SU-DHL-6 (cell line): Measurements from ENCODE around the gene CYTH1.

Source experiments
- H2AFZ ChIP-seq: fragments of 200-600 bp; sonication (generic); 2 replicates; pipeline ENCODE4 v1.6.1; 2014; ENCODE audit warnings: low read depth, mild to moderate bottlenecking, moderate library complexity, mixed read lengths, antibody characterized with exemption, low read length; ENCODE audit not compliant: severe bottlenecking
- H3F3A ChIP-seq: fragments of 200-600 bp; shearing (Covaris generic); 2 replicates; pipeline ENCODE4 v1.6.0; 2016; ENCODE audit warnings: antibody characterized with exemption, mild to moderate bottlenecking; ENCODE audit not compliant: insufficient read depth
- H3K27ac ChIP-seq: fragments of 200-600 bp; sonication (generic); 2 replicates; pipeline ENCODE4 v1.5.1; 2016; ENCODE audit warnings: low read depth, mild to moderate bottlenecking, low read length, moderate library complexity, mixed read lengths
- H3K27me3 ChIP-seq: fragments of 200-600 bp; sonication (generic), shearing (Covaris generic); 2 replicates; pipeline ENCODE4 v1.6.0; 2014; ENCODE audit warnings: mild to moderate bottlenecking, low read length
- H3K36me3 ChIP-seq: fragments of 200-600 bp; sonication (generic); 2 replicates; pipeline ENCODE4 v1.6.1; 2014; ENCODE audit warnings: mild to moderate bottlenecking, low read length, mixed read lengths
- H3K4me2 ChIP-seq: fragments of 300-600, 200-600 bp; shearing (Covaris generic), sonication (generic); 2 replicates; pipeline ENCODE4 v1.6.0; 2014; ENCODE audit warnings: low read length, low read depth, mild to moderate bottlenecking; ENCODE audit not compliant: poor library complexity, severe bottlenecking
- H3K4me3 ChIP-seq: fragments of 200-600 bp; sonication (generic); 2 replicates; pipeline ENCODE4 v1.5.1; 2014; ENCODE audit warnings: antibody characterized with exemption, low read length, mild to moderate bottlenecking, mixed read lengths; ENCODE audit not compliant: insufficient read depth, poor library complexity, severe bottlenecking
- H3K79me2 ChIP-seq: fragments of 200-600 bp; sonication (generic); 2 replicates; pipeline ENCODE4 v1.6.1; 2014; ENCODE audit warnings: mild to moderate bottlenecking, low read length, moderate library complexity; ENCODE audit not compliant: insufficient read depth
- H3K9ac ChIP-seq: fragments of 200-600 bp; sonication (generic); 2 replicates; pipeline ENCODE4 v1.7.0; 2014; ENCODE audit warnings: mild to moderate bottlenecking, low read length
- H3K9me2 ChIP-seq: fragments of 200-600 bp; sonication (generic); replicated peaks from 2 replicates; pipeline ENCODE4 v1.6.1; 2014; ENCODE audit warnings: low read length; ENCODE audit not compliant: insufficient read depth
- H3K9me3 ChIP-seq: fragments of 200-600 bp; sonication (generic); 2 replicates; pipeline ENCODE4 v1.6.1; 2014; ENCODE audit warnings: low read length, mixed read lengths; ENCODE audit not compliant: insufficient read depth
- H4K20me1 ChIP-seq: fragments of 200-600 bp; sonication (generic); 2 replicates; pipeline ENCODE4 v1.6.1; 2014; ENCODE audit warnings: low read depth, mild to moderate bottlenecking, antibody characterized with exemption, low read length, moderate library complexity, mixed read lengths
- EZH2phosphoT487 ChIP-seq: fragments of 200-600 bp; sonication (generic), shearing (Covaris generic); conservative IDR thresholded peaks from 2 replicates; pipeline ENCODE4 v1.6.1; 2018; ENCODE audit warnings: mild to moderate bottlenecking, antibody characterized with exemption, low read length, moderate library complexity, mixed read lengths
- TF ChIP-seq, protein P1 (sequence below): fragments of 200-600 bp; sonication (generic); IDR thresholded peaks from one replicate; pipeline ENCODE4 v1.5.1; 2017; ENCODE audit warnings: antibody characterized with exemption, mild to moderate bottlenecking, low read length, moderate library complexity; ENCODE audit not compliant: insufficient read depth, poor library complexity, severe bottlenecking

CYTH1 gene

DNA sequence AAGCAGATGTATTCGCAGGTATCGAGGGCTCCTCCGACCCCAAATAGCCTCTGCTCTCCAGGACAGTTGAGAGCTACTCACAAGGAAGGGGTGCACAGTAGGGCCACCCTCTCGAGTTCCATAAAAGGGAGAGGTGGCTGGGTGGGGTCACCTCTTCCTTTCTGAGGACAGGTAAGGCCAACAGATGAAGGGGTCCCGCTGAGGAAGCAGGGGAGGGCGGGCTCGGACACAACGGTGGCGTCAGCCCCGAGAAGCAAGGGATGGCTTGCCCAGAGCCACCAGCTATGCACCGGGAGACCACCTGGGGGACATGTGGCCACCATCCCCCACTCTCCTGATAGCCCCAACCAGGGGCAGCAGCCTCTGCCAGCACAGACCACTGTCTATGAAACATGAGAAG, 15.1 kb upstream of the CYTH1 start:
- Histone ChIP-seq H3K27me3 (no peaks in the 10 kb centered on the region), H3K4me2 (no peak overlapping the region), H3K9me2 (no peaks in the 10 kb centered on the region), H3K9ac (no peak overlapping the region), H3F3A (no peaks in the 10 kb centered on the region), H3K4me3 (no peak overlapping the region), H3K27ac (no peak overlapping the region), H4K20me1 (no peaks in the 10 kb centered on the region), H2AFZ (no peak overlapping the region), H3K9me3 (no peaks in the 10 kb centered on the region), H3K36me3 (no peaks in the 10 kb centered on the region), H3K79me2 (no peaks in the 10 kb centered on the region)
- no peak for TF ChIP-seq EZH2phosphoT487
- TF ChIP-seq, protein P1, sequence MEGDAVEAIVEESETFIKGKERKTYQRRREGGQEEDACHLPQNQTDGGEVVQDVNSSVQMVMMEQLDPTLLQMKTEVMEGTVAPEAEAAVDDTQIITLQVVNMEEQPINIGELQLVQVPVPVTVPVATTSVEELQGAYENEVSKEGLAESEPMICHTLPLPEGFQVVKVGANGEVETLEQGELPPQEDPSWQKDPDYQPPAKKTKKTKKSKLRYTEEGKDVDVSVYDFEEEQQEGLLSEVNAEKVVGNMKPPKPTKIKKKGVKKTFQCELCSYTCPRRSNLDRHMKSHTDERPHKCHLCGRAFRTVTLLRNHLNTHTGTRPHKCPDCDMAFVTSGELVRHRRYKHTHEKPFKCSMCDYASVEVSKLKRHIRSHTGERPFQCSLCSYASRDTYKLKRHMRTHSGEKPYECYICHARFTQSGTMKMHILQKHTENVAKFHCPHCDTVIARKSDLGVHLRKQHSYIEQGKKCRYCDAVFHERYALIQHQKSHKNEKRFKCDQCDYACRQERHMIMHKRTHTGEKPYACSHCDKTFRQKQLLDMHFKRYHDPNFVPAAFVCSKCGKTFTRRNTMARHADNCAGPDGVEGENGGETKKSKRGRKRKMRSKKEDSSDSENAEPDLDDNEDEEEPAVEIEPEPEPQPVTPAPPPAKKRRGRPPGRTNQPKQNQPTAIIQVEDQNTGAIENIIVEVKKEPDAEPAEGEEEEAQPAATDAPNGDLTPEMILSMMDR, result no peak

DNA sequence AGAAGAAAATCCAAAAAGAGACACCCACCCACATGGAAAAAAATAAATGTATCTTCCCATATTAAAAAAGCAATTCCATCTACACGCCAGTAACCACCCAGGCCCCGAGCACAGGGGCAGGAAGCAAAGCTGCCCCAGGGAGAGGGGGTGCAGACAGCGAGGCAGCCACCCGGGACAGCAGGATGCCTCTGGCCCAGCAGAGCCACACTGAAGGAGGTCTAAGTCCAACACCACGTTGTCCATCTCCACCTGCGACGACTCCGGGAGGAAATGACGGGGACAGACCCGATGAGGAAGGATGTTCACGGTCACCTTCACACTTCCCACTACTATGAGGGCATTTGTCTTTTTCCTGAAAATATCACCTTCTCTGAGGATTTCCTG, 14.4 kb upstream of the CYTH1 start:
- Histone ChIP-seq H3K27me3 (no peaks in the 10 kb centered on the region), H3K9me2 (no peaks in the 10 kb centered on the region), H3K9ac (no peak overlapping the region), H3F3A (no peaks in the 10 kb centered on the region), H3K27ac (no peak overlapping the region), H3K36me3 (no peaks in the 10 kb centered on the region), H4K20me1 (no peaks in the 10 kb centered on the region), H3K4me3 (no peak overlapping the region), H3K79me2 (no peaks in the 10 kb centered on the region), H3K9me3 (no peaks in the 10 kb centered on the region), H2AFZ (no peak overlapping the region), H3K4me2 (no peak overlapping the region)
- TF ChIP-seq, protein P1, result no peak
- no peak for TF ChIP-seq EZH2phosphoT487

DNA sequence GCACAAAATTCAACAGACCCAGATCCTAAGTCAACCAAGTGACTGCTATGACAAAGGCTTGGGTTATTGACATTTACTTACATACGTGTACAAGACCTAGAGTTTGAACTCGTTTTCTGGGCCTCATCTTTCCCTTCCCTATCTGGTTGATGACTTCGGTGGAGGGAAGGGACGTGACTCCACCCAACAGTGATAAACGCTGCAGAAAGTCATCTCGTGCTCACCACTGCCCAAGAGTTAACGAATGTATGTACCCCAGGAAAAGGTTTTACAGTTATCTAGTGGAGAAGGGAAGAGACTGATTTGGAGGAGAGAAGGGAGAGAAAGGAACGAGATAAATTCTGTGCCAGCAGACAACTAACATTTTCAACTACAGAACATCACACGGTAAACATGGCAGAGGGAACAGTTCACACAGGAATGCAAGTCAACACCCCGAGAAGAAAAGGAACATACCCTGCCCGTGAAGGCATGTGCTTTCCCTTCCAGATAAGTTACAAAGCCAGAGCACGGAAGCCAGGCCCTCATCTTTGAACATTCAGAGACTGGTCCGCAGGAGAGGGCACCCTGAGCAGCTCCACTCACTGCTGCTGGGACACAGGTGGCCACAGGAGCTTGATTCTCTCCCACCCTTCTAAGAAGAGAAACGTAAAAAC, 13.9 kb upstream of the CYTH1 start:
- TF ChIP-seq EZH2phosphoT487, result no peak
- TF ChIP-seq, protein P1, result no peak
- no peak overlapping the region for H3K4me3 ChIP-seq
- H3F3A ChIP-seq, result no peaks in the 10 kb centered on the region
- H3K27ac ChIP-seq, result no peak overlapping the region
- H3K9ac ChIP-seq, result no peak overlapping the region
- H3K9me3 ChIP-seq, result no peaks in the 10 kb centered on the region
- H3K79me2 ChIP-seq, result no peaks in the 10 kb centered on the region
- no peaks in the 10 kb centered on the region for H4K20me1 ChIP-seq
- no peaks in the 10 kb centered on the region for H3K27me3 ChIP-seq
- no peak overlapping the region for H3K4me2 ChIP-seq
- H3K9me2 ChIP-seq, result no peaks in the 10 kb centered on the region
- H3K36me3 ChIP-seq, result no peaks in the 10 kb centered on the region
- H2AFZ ChIP-seq, result no peak overlapping the region
